CD14-positive monocyte (primary cell): ENCODE data around the gene TSPAN31. TPM values are rescaled to one million over a fixed set of nuclear protein-coding genes. Genes with fewer than 3 reads are reported as not detected.
A peak's percentile ranks its signal among the peaks of the same experiment; 100 is the strongest.

Experiments
- DNase-seq, 3 donors: peaks; one replicate each; pipeline ENCODE4 v3.0.0-alpha.2; 2011 to 2022
- H2AFZ ChIP-seq: 2 replicates; pipeline ENCODE4 v1.6.0; 2012; ENCODE audit warnings: mild to moderate bottlenecking, low read depth, low read length, inconsistent platforms; ENCODE audit not compliant: insufficient read depth, poor library complexity, severe bottlenecking
- H3K27ac ChIP-seq, 2 donors: 1 replicate in 1 of 2; 2 replicates in 1 of 2; pipeline ENCODE4 v1.5.1; 2012 to 2013; ENCODE audit warnings: low read length in 2 of 2, control low read depth in 1 of 2, inconsistent platforms in 1 of 2, low read depth in 1 of 2, mild to moderate bottlenecking in 1 of 2
- H3K27me3 ChIP-seq, 2 donors: one replicate each; pipeline versions ENCODE4 v1.6.0 to v1.6.1; 2011 to 2013; ENCODE audit warnings: low read length in 2 of 2; ENCODE audit not compliant: control insufficient read depth in 2 of 2, insufficient read depth in 2 of 2
- H3K36me3 ChIP-seq, 2 donors: replicated peaks in 1 of 2; 1 replicate in 1 of 2; 2 replicates in 1 of 2; pipeline versions ENCODE4 v1.5.1 to v1.6.1; 2012 to 2013; ENCODE audit warnings: low read length in 2 of 2, control low read depth in 1 of 2, inconsistent platforms in 1 of 2, mild to moderate bottlenecking in 1 of 2; ENCODE audit not compliant: insufficient read depth in 2 of 2, control insufficient read depth in 1 of 2
- H3K4me1 ChIP-seq, 2 donors: 1 replicate in 1 of 2; 2 replicates in 1 of 2; pipeline versions ENCODE4 v1.5.1 to v1.6.1; 2012 to 2013; ENCODE audit warnings: low read length in 2 of 2, control low read depth in 1 of 2, inconsistent platforms in 1 of 2, mild to moderate bottlenecking in 1 of 2, moderate library complexity in 1 of 2; ENCODE audit not compliant: insufficient read depth in 2 of 2, control insufficient read depth in 1 of 2
- H3K4me2 ChIP-seq: replicated peaks from 2 replicates; pipeline ENCODE3; 2012; ENCODE audit warnings: low read length, moderate library complexity, mild to moderate bottlenecking; ENCODE audit not compliant: poor library complexity, severe bottlenecking; ENCODE audit errors: extremely low read depth
- H3K4me3 ChIP-seq, 3 experiments: fragments of 200-600 bp in 1 of 3; sonication (generic) in 1 of 3; replicated peaks in 1 of 3; 1 replicate in 2 of 3; 2 replicates in 1 of 3; pipeline ENCODE4 v1.5.1; 2011 to 2013; ENCODE audit warnings: low read length in 3 of 3, mild to moderate bottlenecking in 3 of 3, control low read depth in 2 of 3, low read depth in 2 of 3, inconsistent platforms in 1 of 3, moderate library complexity in 1 of 3
- H3K79me2 ChIP-seq: 2 replicates; pipeline ENCODE4 v1.6.0; 2012; ENCODE audit warnings: mild to moderate bottlenecking, control low read depth, inconsistent platforms, low read length, moderate library complexity; ENCODE audit not compliant: insufficient read depth
- H3K9ac ChIP-seq: 2 replicates; pipeline ENCODE4 v1.6.0; 2017; ENCODE audit warnings: low read length, mild to moderate bottlenecking; ENCODE audit not compliant: insufficient read depth, poor library complexity, severe bottlenecking
- H3K9me3 ChIP-seq, 2 donors: replicated peaks in 1 of 2; 1 replicate in 1 of 2; 2 replicates in 1 of 2; pipeline versions ENCODE4 v1.5.1 to v1.6.1; 2012 to 2013; ENCODE audit warnings: low read length in 2 of 2, control low read depth in 1 of 2; ENCODE audit not compliant: control insufficient read depth in 1 of 2, insufficient read depth in 1 of 2
- H4K20me1 ChIP-seq: 2 replicates; pipeline ENCODE4 v1.6.0; 2012; ENCODE audit warnings: mild to moderate bottlenecking, low read length, control low read depth, moderate library complexity; ENCODE audit not compliant: insufficient read depth
- H3K27ac Mint-ChIP-seq, 7 donors: one replicate each; pipeline ENCODE4 v1.8.0; 2020; ENCODE audit warnings: mild to moderate bottlenecking in 7 of 7, mixed read lengths in 7 of 7, moderate library complexity in 6 of 7, inconsistent platforms in 2 of 7
- H3K27me3 Mint-ChIP-seq, 3 donors: one replicate each; pipeline ENCODE4 v1.8.0; 2021 to 2022; ENCODE audit warnings: low read depth in 3 of 3, mild to moderate bottlenecking in 3 of 3, mixed read lengths in 3 of 3, moderate library complexity in 3 of 3, inconsistent platforms in 1 of 3
- H3K36me3 Mint-ChIP-seq, 2 donors: one replicate each; pipeline ENCODE4 v1.8.0; 2020; ENCODE audit warnings: mixed read lengths in 2 of 2, inconsistent platforms in 1 of 2, mild to moderate bottlenecking in 1 of 2
- H3K4me1 Mint-ChIP-seq: one replicate; pipeline ENCODE4 v1.8.0; 2020; ENCODE audit warnings: mild to moderate bottlenecking, mixed read lengths
- H3K4me3 Mint-ChIP-seq, 2 donors: one replicate each; pipeline ENCODE4 v1.8.0; 2020; ENCODE audit warnings: mild to moderate bottlenecking in 2 of 2, mixed read lengths in 2 of 2, moderate library complexity in 1 of 2
- H3K9me3 Mint-ChIP-seq, 7 donors: one replicate each; pipeline ENCODE4 v1.8.0; 2020 to 2022; ENCODE audit warnings: mixed read lengths in 7 of 7, mild to moderate bottlenecking in 6 of 7, moderate library complexity in 6 of 7, inconsistent platforms in 2 of 7
- WGBS: methylation state at CpG from one replicate; pipeline ENCODE4 v1.1.5; 2013; ENCODE audit warnings: missing lambda C conversion rate; ENCODE audit not compliant: insufficient coverage; 5-methylcytosine and 5-hydroxymethylcytosine counted together
- intact Hi-C, 2 donors: fragments of 100-400 bp; cut with micrococcal nuclease; formaldehyde crosslinking; loops; one replicate each; pipeline versions ENCODE4 v1.15.0 to v1.15.1; 2023
- polyA plus RNA-seq, 3 donors: library from polyadenylated mRNA; depleted of rRNA in 1 of 3; unstranded in 2 of 3; stranded (reverse) in 1 of 3; fragments of 300-500 nt in 2 of 3; fragments of >200 nt in 1 of 3; fragmentation: Illumina TruSeq in 2 of 3; gene quantifications; 1 replicate in 2 of 3; 2 replicates in 1 of 3; pipeline ENCODE4 v1.2.3, GENCODE V29; 2012 to 2021
- TF ChIP-seq, protein P1 (sequence below): fragments of 200-600 bp; IDR thresholded peaks from one replicate; pipeline ENCODE4 v1.8.0; 2022; ENCODE audit warnings: antibody characterized with exemption, mild to moderate bottlenecking

Gene TSPAN31
- polyA plus RNA-seq, 3 donors = 20.6 to 48.1 (median 43.0) TPM

GRCh38 chr12:57735952-57736740 is 8.7 kb upstream of the TSPAN31 start:
- Histone ChIP-seq H3K27me3 (no peaks in the 10 kb centered on the region), H4K20me1 (no peaks in the 10 kb centered on the region), H3K79me2 (peaks cover 23% of the 10 kb centered on the region), H2AFZ (no peak overlapping the region), H3K4me1 (peaks cover 10 to 15% of the 10 kb centered on the region in 2 donors), H3K36me3 (peaks cover 39 to 49% of the 10 kb centered on the region in 2 donors), H3K9me3 (no peaks in the 10 kb centered on the region), H3K9ac (no peak overlapping the region), H3K4me2 (no peak overlapping the region), H3K4me3 (no peak overlapping the region), H3K27ac (no peak overlapping the region)
- H3K27ac Mint-ChIP-seq = peak overlapping the region in 2 of 7 donors; percentile 19 to 25
- H3K27me3 Mint-ChIP-seq = no peaks in the 10 kb centered on the region
- H3K9me3 Mint-ChIP-seq = no peaks in the 10 kb centered on the region
- TF ChIP-seq, protein P1, sequence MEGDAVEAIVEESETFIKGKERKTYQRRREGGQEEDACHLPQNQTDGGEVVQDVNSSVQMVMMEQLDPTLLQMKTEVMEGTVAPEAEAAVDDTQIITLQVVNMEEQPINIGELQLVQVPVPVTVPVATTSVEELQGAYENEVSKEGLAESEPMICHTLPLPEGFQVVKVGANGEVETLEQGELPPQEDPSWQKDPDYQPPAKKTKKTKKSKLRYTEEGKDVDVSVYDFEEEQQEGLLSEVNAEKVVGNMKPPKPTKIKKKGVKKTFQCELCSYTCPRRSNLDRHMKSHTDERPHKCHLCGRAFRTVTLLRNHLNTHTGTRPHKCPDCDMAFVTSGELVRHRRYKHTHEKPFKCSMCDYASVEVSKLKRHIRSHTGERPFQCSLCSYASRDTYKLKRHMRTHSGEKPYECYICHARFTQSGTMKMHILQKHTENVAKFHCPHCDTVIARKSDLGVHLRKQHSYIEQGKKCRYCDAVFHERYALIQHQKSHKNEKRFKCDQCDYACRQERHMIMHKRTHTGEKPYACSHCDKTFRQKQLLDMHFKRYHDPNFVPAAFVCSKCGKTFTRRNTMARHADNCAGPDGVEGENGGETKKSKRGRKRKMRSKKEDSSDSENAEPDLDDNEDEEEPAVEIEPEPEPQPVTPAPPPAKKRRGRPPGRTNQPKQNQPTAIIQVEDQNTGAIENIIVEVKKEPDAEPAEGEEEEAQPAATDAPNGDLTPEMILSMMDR = no peak
- peaks cover 45 to 51% of the 10 kb centered on the region in 2 donors for H3K36me3 Mint-ChIP-seq
- H3K4me3 Mint-ChIP-seq = no peak overlapping the region
- DNase-seq = no peak
- intact Hi-C loops = no loop called here
- 94% methylated on average over 27 of the region's 49 CpGs for WGBS
- peaks cover 19% of the 10 kb centered on the region for H3K4me1 Mint-ChIP-seq

DNA sequence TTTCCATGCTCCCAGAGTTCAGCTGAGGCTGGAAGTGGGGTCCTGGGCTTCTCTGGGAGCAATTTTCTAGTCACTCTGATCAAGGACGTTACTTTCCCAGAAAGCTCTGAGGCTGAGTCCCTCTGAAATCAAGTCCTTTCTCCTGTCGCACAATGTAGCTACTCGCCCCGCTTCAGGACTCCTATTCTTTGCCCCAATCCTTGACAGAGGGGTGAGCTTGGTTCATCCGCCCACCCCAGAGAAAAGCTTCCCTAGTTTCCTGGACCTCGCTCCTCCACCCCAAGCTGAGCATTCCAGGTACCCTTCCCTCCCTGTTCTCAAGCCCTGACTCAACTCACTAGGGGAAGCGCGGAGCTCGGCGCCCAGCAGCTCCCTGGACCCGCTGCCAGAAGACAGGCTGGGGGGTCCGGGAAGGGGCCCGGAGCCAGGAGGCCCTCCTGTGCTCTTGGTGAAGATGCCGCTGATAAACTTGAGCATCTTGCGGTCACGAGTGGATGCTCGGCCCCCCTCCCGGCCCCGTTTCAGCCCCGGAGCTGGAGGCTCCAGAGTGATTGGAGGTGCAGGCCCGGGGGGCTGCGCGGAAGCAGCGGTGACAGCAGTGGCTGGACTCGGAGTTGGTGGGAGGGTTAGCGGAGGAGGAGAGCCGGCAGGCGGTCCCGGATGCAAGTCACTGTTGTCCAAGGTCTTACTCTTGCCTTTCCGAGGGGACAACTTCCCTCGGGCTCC is 7.9 kb upstream of the TSPAN31 start:
- H3K36me3 ChIP-seq = peaks cover 31 to 42% of the 10 kb centered on the region in 2 donors
- no peak for DNase-seq

More for the DNA sequence above, 7.9 kb upstream of the TSPAN31 start:
- Histone ChIP-seq H3K27me3 (no peaks in the 10 kb centered on the region), H3K27ac (no peak overlapping the region), H3K79me2 (peaks cover 26% of the 10 kb centered on the region), H2AFZ (no peak overlapping the region), H3K9ac (no peak overlapping the region), H3K4me3 (no peak overlapping the region), H3K9me3 (no peaks in the 10 kb centered on the region), H3K4me1 (peaks cover 18 to 22% of the 10 kb centered on the region in 2 donors), H4K20me1 (no peaks in the 10 kb centered on the region), H3K4me2 (no peak overlapping the region)
- Mint-ChIP-seq H3K4me3 (no peak overlapping the region), H3K27me3 (no peaks in the 10 kb centered on the region), H3K36me3 (peaks cover 38 to 43% of the 10 kb centered on the region in 2 donors), H3K4me1 (peaks cover 27% of the 10 kb centered on the region), H3K27ac (peak overlapping the region in 2 of 7 donors; percentile 19 to 25), H3K9me3 (no peaks in the 10 kb centered on the region)
- 96% methylated on average over 29 of the region's 31 CpGs for WGBS
- TF ChIP-seq, protein P1 = no peak
- intact Hi-C loops = no loop called here
